ENCODE results near the gene P2RX1.

DNA sequence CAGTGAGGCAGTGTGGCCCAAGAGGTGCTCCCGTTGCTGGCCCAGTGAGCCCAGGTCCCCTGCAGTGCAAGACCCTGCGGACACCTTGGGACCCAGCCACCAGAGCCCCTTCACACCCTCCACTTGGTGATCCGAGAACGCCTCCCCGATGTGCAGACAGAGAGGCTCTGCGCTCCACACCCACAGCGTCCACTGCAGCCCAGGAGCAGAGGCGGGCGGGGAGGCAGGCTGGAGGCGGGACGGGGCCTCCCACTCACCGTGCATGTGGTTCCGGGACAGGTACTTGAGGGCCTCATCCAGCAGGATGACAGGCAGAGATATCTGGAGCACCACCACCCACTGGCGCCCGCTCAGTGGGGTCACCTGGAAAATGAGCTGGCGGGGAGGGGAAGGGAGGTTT, 12.1 kb upstream of the P2RX1 start:
- TF ChIP-seq, protein P1, sequence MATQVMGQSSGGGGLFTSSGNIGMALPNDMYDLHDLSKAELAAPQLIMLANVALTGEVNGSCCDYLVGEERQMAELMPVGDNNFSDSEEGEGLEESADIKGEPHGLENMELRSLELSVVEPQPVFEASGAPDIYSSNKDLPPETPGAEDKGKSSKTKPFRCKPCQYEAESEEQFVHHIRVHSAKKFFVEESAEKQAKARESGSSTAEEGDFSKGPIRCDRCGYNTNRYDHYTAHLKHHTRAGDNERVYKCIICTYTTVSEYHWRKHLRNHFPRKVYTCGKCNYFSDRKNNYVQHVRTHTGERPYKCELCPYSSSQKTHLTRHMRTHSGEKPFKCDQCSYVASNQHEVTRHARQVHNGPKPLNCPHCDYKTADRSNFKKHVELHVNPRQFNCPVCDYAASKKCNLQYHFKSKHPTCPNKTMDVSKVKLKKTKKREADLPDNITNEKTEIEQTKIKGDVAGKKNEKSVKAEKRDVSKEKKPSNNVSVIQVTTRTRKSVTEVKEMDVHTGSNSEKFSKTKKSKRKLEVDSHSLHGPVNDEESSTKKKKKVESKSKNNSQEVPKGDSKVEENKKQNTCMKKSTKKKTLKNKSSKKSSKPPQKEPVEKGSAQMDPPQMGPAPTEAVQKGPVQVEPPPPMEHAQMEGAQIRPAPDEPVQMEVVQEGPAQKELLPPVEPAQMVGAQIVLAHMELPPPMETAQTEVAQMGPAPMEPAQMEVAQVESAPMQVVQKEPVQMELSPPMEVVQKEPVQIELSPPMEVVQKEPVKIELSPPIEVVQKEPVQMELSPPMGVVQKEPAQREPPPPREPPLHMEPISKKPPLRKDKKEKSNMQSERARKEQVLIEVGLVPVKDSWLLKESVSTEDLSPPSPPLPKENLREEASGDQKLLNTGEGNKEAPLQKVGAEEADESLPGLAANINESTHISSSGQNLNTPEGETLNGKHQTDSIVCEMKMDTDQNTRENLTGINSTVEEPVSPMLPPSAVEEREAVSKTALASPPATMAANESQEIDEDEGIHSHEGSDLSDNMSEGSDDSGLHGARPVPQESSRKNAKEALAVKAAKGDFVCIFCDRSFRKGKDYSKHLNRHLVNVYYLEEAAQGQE (IDR thresholded peaks at IDR 0.05; ENCODE audit: insufficient read depth in 1 of 2, low read depth in 2 of 2, low read length in 2 of 2) = no peak
- TF ChIP-seq POLR2AphosphoS5 (IDR thresholded peaks at IDR 0.05; ENCODE audit: low read depth, low read length) = no peak
- TF ChIP-seq SIN3A (IDR thresholded peaks at IDR 0.05; ENCODE audit: borderline replicate concordance, insufficient read depth, low read length) = no peak
- no peak for TF ChIP-seq TAF1 (IDR thresholded peaks at IDR 0.05; ENCODE audit: borderline replicate concordance, insufficient read depth, low read length)
